ENCODE measurements around the gene CLTC.

DNA sequence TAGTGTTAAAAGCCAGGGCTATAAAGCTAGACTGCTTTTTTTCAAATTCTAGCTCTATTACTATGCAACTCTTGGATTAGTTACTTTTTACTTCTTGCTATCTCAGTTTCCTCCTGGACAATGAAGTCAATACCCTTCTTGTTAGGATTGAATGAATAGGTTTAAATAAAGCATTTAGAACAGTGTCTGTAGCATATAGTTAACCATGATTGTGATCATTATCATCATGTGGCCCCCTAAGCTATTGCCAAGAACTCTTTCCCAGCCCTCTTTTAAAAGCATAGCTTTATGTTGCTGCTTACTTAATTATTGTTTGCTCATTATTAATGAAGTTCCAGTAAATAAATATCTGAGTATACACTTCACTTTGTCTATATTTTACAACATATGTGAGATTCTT lies 92.2 kb downstream of the CLTC start:
- TF ChIP-seq RFX5 (IDR thresholded peaks at IDR 0.05; ENCODE audit: low read length) = no peak
- TF ChIP-seq, protein P1, sequence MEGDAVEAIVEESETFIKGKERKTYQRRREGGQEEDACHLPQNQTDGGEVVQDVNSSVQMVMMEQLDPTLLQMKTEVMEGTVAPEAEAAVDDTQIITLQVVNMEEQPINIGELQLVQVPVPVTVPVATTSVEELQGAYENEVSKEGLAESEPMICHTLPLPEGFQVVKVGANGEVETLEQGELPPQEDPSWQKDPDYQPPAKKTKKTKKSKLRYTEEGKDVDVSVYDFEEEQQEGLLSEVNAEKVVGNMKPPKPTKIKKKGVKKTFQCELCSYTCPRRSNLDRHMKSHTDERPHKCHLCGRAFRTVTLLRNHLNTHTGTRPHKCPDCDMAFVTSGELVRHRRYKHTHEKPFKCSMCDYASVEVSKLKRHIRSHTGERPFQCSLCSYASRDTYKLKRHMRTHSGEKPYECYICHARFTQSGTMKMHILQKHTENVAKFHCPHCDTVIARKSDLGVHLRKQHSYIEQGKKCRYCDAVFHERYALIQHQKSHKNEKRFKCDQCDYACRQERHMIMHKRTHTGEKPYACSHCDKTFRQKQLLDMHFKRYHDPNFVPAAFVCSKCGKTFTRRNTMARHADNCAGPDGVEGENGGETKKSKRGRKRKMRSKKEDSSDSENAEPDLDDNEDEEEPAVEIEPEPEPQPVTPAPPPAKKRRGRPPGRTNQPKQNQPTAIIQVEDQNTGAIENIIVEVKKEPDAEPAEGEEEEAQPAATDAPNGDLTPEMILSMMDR (IDR thresholded peaks at IDR 0.05) = no peak
- TF ChIP-seq RAD21 (IDR thresholded peaks at IDR 0.05; ENCODE audit: low read length) = no peak

Data from SK-N-SH (cell line).